HepG2 (cell line): ENCODE data around the gene UNKL. TPM values are rescaled to one million over a fixed set of nuclear protein-coding genes. Genes with fewer than 3 reads are reported as not detected.

Source experiments
- ATAC-seq: fragments of 200-7000 bp; cut with Tn5 transposase; 3 replicates; pipeline ENCODE4 v1.9.1; 2020; ENCODE audit warnings: mild to moderate bottlenecking, moderate library complexity
- BruUV-seq: library from RNA; stranded (reverse); fragments of 400-500 nt; replicated peaks from 2 replicates; lab custom pipeline; 2021; lab: Mats Ljungman, UMichigan
- CTCF ChIA-PET: fragments of 300-600 bp; formaldehyde crosslinking; extraction: SDS; loops from one replicate; lab custom pipeline; 2021; ENCODE audit warnings: low total read pairs, inconsistent platforms, low intra/inter-chr PET ratio; lab: Yijun Ruan, JAX
- POLR2A ChIA-PET: fragments of 350-600 bp; sonication (Branson Sonifier 250); formaldehyde crosslinking; loops from one replicate; lab custom pipeline; 2020; ENCODE audit warnings: antibody characterized with exemption, inconsistent platforms; lab: Yijun Ruan, JAX
- DNase-seq: peaks from one replicate; pipeline ENCODE4 v3.0.0-alpha.2; 2015; ENCODE audit warnings: low spot score
- FAIRE-seq: peaks from 3 replicates; lab custom pipeline; 2011; peaks lifted over from hg19 to GRCh38; lab: Jason Lieb, UNC
- H2AFZ ChIP-seq: one replicate; pipeline ENCODE4 v1.6.1; 2011; ENCODE audit warnings: low read length, inconsistent platforms
- H3K27ac ChIP-seq: fragments of 300-600 bp; 3 replicates; pipeline ENCODE4 v1.8.0; 2011; ENCODE audit warnings: mixed run types, mild to moderate bottlenecking, mixed read lengths, low read length, inconsistent platforms; ENCODE audit not compliant: insufficient read depth; ENCODE audit errors: extremely low read length
- H3K27me3 ChIP-seq, 2 experiments: fragments of 200-600 bp in 1 of 2; 2 replicates in 1 of 2; 3 replicates in 1 of 2; pipeline versions ENCODE4 v1.6.0 to v1.8.0; 2011; ENCODE audit warnings: low read length in 2 of 2, mild to moderate bottlenecking in 2 of 2, moderate library complexity in 2 of 2, inconsistent platforms in 1 of 2; ENCODE audit not compliant: insufficient read depth in 2 of 2, control insufficient read depth in 1 of 2
- H3K36me3 ChIP-seq, 2 experiments: fragments of 200-600 bp in 1 of 2; replicated peaks in 1 of 2; 2 replicates in 1 of 2; 3 replicates in 1 of 2; pipeline versions ENCODE4 v1.5.1 to v1.8.0; 2011; ENCODE audit warnings: low read length in 2 of 2, inconsistent platforms in 1 of 2; ENCODE audit not compliant: insufficient read depth in 2 of 2, control insufficient read depth in 1 of 2
- H3K4me1 ChIP-seq: 2 replicates; pipeline ENCODE4 v1.5.1; 2012; ENCODE audit warnings: low read length, inconsistent platforms; ENCODE audit not compliant: insufficient read depth
- H3K4me2 ChIP-seq: 2 replicates; pipeline ENCODE4 v1.6.0; 2011; ENCODE audit warnings: low read depth, low read length, inconsistent platforms
- H3K4me3 ChIP-seq, 3 experiments: fragments of 200-600 bp in 1 of 3; sonication (generic), shearing (Covaris generic) in 1 of 3; replicated peaks in 1 of 3; 2 replicates each; pipeline ENCODE4 v1.5.1; 2011 to 2016; ENCODE audit warnings: low read length in 3 of 3, inconsistent platforms in 2 of 3, low read depth in 2 of 3, mild to moderate bottlenecking in 2 of 3, control low read depth in 1 of 3, mixed read lengths in 1 of 3; ENCODE audit not compliant: insufficient read depth in 1 of 3
- H3K79me2 ChIP-seq: one replicate; pipeline ENCODE4 v1.6.1; 2011; ENCODE audit warnings: low read length, inconsistent platforms; ENCODE audit not compliant: insufficient read depth
- H3K9ac ChIP-seq: 2 replicates; pipeline ENCODE4 v1.6.0; 2011; ENCODE audit warnings: mild to moderate bottlenecking, low read depth, low read length, inconsistent platforms; ENCODE audit not compliant: insufficient read depth
- H3K9me3 ChIP-seq: 2 replicates; pipeline ENCODE4 v1.5.1; 2012; ENCODE audit warnings: mild to moderate bottlenecking, low read length
- H4K20me1 ChIP-seq: 2 replicates; pipeline ENCODE4 v1.6.0; 2011; ENCODE audit warnings: inconsistent platforms, mild to moderate bottlenecking, low read length, moderate library complexity; ENCODE audit not compliant: insufficient read depth
- MTF2 ChIP-seq: sonication (generic); formaldehyde crosslinking; IDR thresholded peaks from 2 replicates; pipeline ENCODE4 v1.5.0; 2020; ENCODE audit warnings: missing genetic modification reagents, borderline replicate concordance
- PAF1 ChIP-seq: IDR thresholded peaks from 2 replicates; pipeline ENCODE4 v1.6.1; 2016; ENCODE audit warnings: missing genetic modification reagents, missing compliant biosample characterization
- ZFYVE20 ChIP-seq: sonication (generic); formaldehyde crosslinking; IDR thresholded peaks from 2 replicates; pipeline ENCODE4 v1.8.0; 2023; ENCODE audit warnings: low read depth, mild to moderate bottlenecking, moderate library complexity, missing genetic modification reagents, borderline replicate concordance
- ZNF441 ChIP-seq: sonication (generic); formaldehyde crosslinking; IDR thresholded peaks from 2 replicates; pipeline ENCODE4 v1.7.0; 2021; ENCODE audit warnings: missing genetic modification reagents, borderline replicate concordance
- ZNF598 ChIP-seq: sonication (generic); formaldehyde crosslinking; IDR thresholded peaks from 2 replicates; pipeline ENCODE4 v1.5.1; 2020; ENCODE audit warnings: mild to moderate bottlenecking, missing genetic modification reagents, borderline replicate concordance
- WGBS: methylation state at CpG from one replicate; pipeline ENCODE4 v1.1.6; 2017; ENCODE audit warnings: low lambda C conversion rate; 5-methylcytosine and 5-hydroxymethylcytosine counted together
- in situ Hi-C: cut with HindIII; loops from 2 replicates; pipeline ENCODE4 v1.10.0; 2017; ENCODE audit warnings: low pct_unique_long_range_greater_than_20kb; ENCODE audit not compliant: extremely low pct_ligation_motif_present
- intact Hi-C: fragments of 100-400 bp; cut with micrococcal nuclease; formaldehyde crosslinking; loops from one replicate; pipeline ENCODE4 v1.10.0; 2022; ENCODE audit not compliant: unreplicated experiment
- polyA plus RNA-seq, 8 experiments: library from polyadenylated mRNA; depleted of rRNA in 3 of 8; stranded (reverse) in 7 of 8; unstranded in 1 of 8; fragments of >200 nt; fragmentation: Illumina TruSeq in 4 of 8; extraction: Trizol in 4 of 8; gene quantifications; 2 replicates each; pipeline versions ENCODE4 v1.2.1 to v1.2.3, GENCODE V29; 2011 to 2016; ENCODE audit warnings: low read depth in 4 of 8, missing spikeins in 1 of 8, mixed read lengths in 1 of 8; ENCODE audit not compliant: insufficient read depth in 1 of 8
- total RNA-seq, 5 experiments: library from RNA; depleted of rRNA; stranded (reverse); fragments of >200 nt; fragmentation: Illumina TruSeq; extraction: Trizol; gene quantifications; 2 replicates each; pipeline ENCODE4 v1.2.3, GENCODE V29; 2016; ENCODE audit warnings: low read depth in 1 of 5
- TF ChIP-seq, protein P1 (sequence below): sonication (generic); formaldehyde crosslinking; IDR thresholded peaks from 2 replicates; pipeline ENCODE4 v1.4.0; 2020; ENCODE audit warnings: mild to moderate bottlenecking, missing genetic modification reagents

Gene UNKL
- total and polyA plus RNA-seq, 2 of the 13 experiments (the other 11 are each of a cell fraction or from before 2014, with no cell fraction given) = 10.4 to 17.6 TPM

DNA sequence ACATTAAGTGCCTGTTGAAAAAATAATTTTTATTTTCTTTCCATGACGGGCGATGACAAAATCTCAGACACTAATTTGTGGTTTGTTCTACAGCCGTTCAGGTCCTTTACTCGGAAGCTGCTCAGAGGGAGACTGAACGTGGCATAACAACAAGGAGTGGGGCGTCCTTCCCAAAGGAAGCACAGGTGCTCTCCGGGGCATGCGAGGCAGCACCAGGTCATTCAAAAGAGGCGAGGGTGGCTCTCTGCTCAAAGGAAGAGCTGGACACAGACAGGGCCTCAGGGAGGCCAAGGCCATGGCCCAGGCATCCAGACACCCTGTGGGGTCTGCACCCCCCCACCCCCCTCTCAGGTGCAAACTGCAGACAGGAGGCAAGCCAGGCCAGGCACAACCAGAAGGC, 16.2 kb downstream of the UNKL start:
- no peaks in the 10 kb centered on the region for H3K9me3 ChIP-seq
- H3K36me3 ChIP-seq = peaks cover 10 to 15% of the 10 kb centered on the region in 2 experiments; a peak in 4 of 5 replicates
- BruUV-seq = no TSS peak
- no peak overlapping the region for H3K4me2 ChIP-seq
- no peaks in the 10 kb centered on the region for H4K20me1 ChIP-seq
- H3K9ac ChIP-seq = no peak overlapping the region
- ATAC-seq (no peak), DNase-seq (no peak), FAIRE-seq (no peak)
- CTCF ChIA-PET = no interaction called here
- H3K27me3 ChIP-seq = no peaks in the 10 kb centered on the region
- no peaks in the 10 kb centered on the region for H3K79me2 ChIP-seq
- no peak overlapping the region for H3K4me3 ChIP-seq
- no peak overlapping the region for H2AFZ ChIP-seq
- WGBS = 95% methylated on average over 9 of the region's 9 CpGs
- H3K27ac ChIP-seq = no peak overlapping the region
- POLR2A ChIA-PET = no interaction called here
- intact Hi-C loops (no loop called here), in situ Hi-C loops (no loop called here)
- H3K4me1 ChIP-seq = no peaks in the 10 kb centered on the region
- TF ChIP-seq PAF1 (CRISPR knock-in tag) (no peak), ZNF441 (CRISPR knock-in tag) (no peak)

DNA sequence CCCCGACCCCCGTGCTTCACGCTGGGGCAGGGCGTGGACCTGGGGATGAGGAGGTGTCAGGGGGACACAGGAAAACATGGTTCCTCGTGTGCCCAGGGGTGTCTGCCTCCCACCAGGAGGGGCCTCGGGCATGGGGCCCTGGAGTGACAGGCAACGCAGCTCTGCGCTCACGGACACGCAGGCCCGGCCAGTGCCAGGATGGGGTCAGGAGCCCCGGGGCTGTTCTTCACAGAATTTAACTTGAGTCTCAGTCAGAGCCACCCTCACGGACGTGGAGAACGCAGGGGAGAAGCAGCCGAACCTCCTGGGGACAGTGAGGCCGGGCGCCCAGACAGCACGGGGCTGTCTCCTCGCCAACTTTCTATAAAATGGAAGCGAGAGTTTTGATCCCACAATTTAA, 16.7 kb downstream of the UNKL start:
- H3K4me3 ChIP-seq = no peak overlapping the region
- no peak overlapping the region for H3K4me2 ChIP-seq
- H3K9me3 ChIP-seq = no peaks in the 10 kb centered on the region
- ATAC-seq (no peak), FAIRE-seq (no peak), DNase-seq (no peak)
- no peak for TF ChIP-seq ZNF598 (CRISPR knock-in tag)
- TF ChIP-seq, protein P1, sequence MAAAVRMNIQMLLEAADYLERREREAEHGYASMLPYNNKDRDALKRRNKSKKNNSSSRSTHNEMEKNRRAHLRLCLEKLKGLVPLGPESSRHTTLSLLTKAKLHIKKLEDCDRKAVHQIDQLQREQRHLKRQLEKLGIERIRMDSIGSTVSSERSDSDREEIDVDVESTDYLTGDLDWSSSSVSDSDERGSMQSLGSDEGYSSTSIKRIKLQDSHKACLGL (CRISPR knock-in tag) = no peak
- no peak for TF ChIP-seq ZFYVE20 (CRISPR knock-in tag)
- TF ChIP-seq MTF2 = no peak
- BruUV-seq = no TSS peak
- no peak overlapping the region for H3K27ac ChIP-seq
- no peaks in the 10 kb centered on the region for H4K20me1 ChIP-seq
- H3K36me3 ChIP-seq = peaks cover 8 to 15% of the 10 kb centered on the region in 2 experiments; a peak in 4 of 5 replicates
- CTCF ChIA-PET = no interaction called here
- intact Hi-C loops (no loop called here), in situ Hi-C loops (no loop called here)
- no peaks in the 10 kb centered on the region for H3K27me3 ChIP-seq
- H2AFZ ChIP-seq = no peak overlapping the region
- H3K9ac ChIP-seq = no peak overlapping the region
- no peaks in the 10 kb centered on the region for H3K4me1 ChIP-seq
- 93% methylated on average over 13 of the region's 21 CpGs for WGBS
- POLR2A ChIA-PET = no interaction called here
- no peaks in the 10 kb centered on the region for H3K79me2 ChIP-seq
